Measurements from ENCODE around the gene MAPK1.
"Not testable (repeated sequence)": the region's sequence is repeated elsewhere in the genome, so short reads cannot be mapped to it uniquely, and the experiment has no call there.

The MAPK1 gene

DNA sequence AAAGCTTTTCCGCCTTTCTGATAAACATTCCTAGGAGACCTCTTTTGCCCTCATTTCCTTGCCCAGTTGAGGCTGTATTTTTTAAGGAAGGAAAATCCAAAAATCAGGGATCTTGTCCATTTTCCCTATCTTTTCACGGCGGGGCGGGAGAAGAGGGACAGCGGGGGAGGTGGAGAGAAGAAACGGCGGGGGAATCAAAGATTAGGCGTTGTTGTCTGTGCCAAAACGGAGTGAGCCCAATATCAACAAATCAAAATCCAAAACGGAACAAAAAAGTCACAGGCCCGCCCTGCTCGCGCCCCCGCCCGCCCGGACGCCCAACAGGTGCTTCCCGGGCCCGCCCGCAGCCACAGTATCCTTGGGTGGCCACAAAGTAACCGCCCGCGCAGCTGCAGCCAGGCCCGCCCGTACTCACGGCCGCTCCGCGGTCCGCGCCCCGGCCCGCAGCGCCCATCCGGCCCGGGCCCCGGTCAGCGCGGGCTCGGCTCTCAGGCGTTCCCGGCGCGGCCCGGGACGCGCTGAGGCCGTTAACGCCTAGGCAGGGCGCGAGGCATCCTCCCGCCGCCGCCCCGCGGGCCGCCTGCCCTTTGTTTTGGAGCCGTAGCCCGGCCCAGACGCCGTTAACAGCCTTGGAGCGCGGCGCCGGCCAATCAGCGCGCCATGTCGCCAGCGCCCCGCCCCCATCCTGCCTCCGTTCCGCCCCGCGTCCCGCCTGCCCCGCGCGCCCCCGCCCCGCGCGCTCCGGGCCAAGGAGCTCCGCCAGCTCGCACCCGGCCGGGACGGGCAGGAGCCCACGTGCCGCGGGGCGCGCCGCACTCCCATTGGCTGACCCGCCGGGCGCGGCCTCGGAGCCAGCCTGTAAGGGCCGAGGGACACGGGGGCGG, 132.0 kb downstream of the MAPK1 start, which contains the start of gene YPEL1:
Gene YPEL1 (minus strand): TSS at position 595 of the 884 bp plus-strand sequence. CDS start 25,050 bp downstream, outside the sequence.
- peaks cover 4% of the 10 kb centered on the region for H3K4me1 ChIP-seq (ENCODE audit: control insufficient read depth, low read depth, low read length)
- H3K27ac ChIP-seq (ENCODE audit: low read length) = no peak within 1 kb of the TSS
- H3K36me3 ChIP-seq (ENCODE audit: control insufficient read depth, low read depth, low read length) = no peaks in the 10 kb centered on the region
- H3K9me3 ChIP-seq (ENCODE audit: control insufficient read depth, low read depth, low read length) = no peaks in the 10 kb centered on the region
- H3K9ac ChIP-seq (ENCODE audit: low read length) = peak within 1 kb of the TSS; percentile 68
- peaks cover 35% of the 10 kb centered on the region for H3K27me3 ChIP-seq (ENCODE audit: control insufficient read depth, insufficient read depth, low read length)
- H3K4me3 ChIP-seq (ENCODE audit: low read length) = peak within 1 kb of the TSS; percentile 74

DNA sequence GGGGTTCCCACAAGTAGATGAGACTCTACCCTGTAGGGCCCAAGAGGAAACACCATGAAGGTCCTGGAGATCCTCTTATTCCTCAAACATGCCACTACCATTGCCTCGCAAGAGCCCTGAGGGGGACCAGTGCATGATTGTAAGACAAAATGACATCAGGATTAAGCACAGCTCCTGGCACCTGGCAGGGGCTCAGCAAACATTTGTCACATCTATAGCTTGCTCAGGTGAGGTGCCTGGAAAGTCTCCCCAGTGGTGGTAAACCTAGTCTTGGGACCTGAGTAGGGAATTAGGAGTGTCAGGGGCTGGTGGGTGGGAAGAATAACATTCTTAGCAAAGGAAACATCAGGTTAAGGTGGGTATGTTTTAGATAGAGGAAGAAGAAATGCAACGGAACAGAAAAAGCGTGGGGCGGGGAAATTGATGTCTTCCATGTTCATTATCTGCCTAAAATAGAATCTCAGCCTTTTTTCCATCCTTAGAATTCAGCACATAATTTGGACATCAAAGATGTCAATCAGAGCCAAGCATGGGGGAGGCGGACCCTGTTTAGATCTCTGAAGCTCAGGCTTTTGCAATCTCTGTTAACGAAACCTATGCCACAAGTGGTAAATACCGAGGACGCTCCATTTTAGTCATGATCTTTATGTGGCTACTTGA, 132.8 kb downstream of the MAPK1 start:
- Histone ChIP-seq H3K9me3 (ENCODE audit: control insufficient read depth, low read depth, low read length) (no peaks in the 10 kb centered on the region), H3K27me3 (ENCODE audit: control insufficient read depth, insufficient read depth, low read length) (peaks cover 35% of the 10 kb centered on the region), H3K9ac (ENCODE audit: low read length) (peak overlapping the region; percentile 68), H3K36me3 (ENCODE audit: control insufficient read depth, low read depth, low read length) (no peaks in the 10 kb centered on the region), H3K4me3 (ENCODE audit: low read length) (peak overlapping the region; percentile 74), H3K4me1 (ENCODE audit: control insufficient read depth, low read depth, low read length) (peaks cover 4% of the 10 kb centered on the region), H3K27ac (ENCODE audit: low read length) (no peak overlapping the region)

DNA sequence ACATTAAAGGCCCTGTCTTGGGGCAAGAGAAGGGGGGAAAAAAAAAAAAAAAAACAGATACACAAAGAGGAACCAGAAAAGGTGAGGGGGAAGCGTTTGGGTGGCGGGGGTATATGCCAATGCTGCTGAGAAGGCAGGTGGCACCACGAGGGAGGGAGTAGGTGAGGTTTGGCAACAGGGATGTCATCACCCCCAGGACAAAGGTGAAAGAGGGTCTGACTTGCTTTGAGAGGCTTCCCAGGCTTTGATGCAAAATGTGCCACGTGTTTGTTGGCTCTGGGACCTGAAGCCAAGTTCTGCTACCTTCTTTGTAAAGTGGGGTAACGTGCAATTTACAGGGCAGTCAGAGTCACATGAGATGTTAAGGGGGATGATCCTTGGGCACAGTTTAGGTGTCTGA, 135.9 kb downstream of the MAPK1 start:
- no peak overlapping the region for H3K4me3 ChIP-seq (ENCODE audit: low read length)
- peaks cover 4% of the 10 kb centered on the region for H3K4me1 ChIP-seq (ENCODE audit: control insufficient read depth, low read depth, low read length)
- H3K9ac ChIP-seq (ENCODE audit: low read length) = no peak overlapping the region
- no peaks in the 10 kb centered on the region for H3K9me3 ChIP-seq (ENCODE audit: control insufficient read depth, low read depth, low read length)
- no peaks in the 10 kb centered on the region for H3K36me3 ChIP-seq (ENCODE audit: control insufficient read depth, low read depth, low read length)
- H3K27ac ChIP-seq (ENCODE audit: low read length) = no peak overlapping the region
- H3K27me3 ChIP-seq (ENCODE audit: control insufficient read depth, insufficient read depth, low read length) = peaks cover 17% of the 10 kb centered on the region

DNA sequence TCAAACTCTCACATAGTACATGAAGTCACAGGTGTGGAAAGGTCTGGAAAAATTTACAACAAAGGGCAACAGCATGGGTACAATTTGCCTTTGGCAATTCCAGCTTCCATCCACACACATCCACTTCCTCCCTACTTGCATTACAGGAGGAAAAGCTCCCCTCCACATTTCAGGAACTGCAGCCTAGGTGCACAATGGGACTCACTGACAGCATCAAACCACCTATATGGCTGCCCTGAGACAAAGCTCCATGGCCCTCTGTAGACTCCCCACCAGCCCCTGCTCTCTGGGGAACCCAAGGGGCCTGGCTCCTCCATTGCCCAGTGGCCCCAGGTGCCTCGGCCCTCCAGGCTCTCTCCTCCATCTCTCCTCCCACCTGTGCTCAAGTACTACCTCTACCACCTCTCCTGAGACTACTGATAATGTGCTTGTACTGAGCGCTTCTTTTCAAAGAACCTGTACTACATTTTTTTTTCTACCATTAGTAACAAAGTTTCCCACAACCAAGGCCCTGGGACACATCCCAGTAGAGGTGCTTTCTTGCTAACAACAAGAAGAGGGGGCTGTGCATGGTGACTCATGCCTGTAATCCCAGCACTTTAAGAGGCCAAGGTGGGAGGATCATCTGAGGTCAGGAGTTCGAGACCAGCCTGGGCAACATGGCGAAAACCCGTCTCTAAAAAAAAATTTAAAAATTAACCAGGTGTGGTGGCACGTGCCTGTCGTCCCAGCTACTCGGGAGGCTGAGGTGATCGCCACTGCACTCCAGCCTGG, 136.7 kb downstream of the MAPK1 start:
- H3K36me3 ChIP-seq (ENCODE audit: control insufficient read depth, low read depth, low read length) = no peaks in the 10 kb centered on the region
- H3K9ac ChIP-seq (ENCODE audit: low read length) = no peak overlapping the region
- H3K4me3 ChIP-seq (ENCODE audit: low read length) = no peak overlapping the region
- H3K9me3 ChIP-seq (ENCODE audit: control insufficient read depth, low read depth, low read length) = no peaks in the 10 kb centered on the region
- peaks cover 14% of the 10 kb centered on the region for H3K27me3 ChIP-seq (ENCODE audit: control insufficient read depth, insufficient read depth, low read length)
- H3K4me1 ChIP-seq (ENCODE audit: control insufficient read depth, low read depth, low read length) = peaks cover 6% of the 10 kb centered on the region
- H3K27ac ChIP-seq (ENCODE audit: low read length) = no peak overlapping the region

DNA sequence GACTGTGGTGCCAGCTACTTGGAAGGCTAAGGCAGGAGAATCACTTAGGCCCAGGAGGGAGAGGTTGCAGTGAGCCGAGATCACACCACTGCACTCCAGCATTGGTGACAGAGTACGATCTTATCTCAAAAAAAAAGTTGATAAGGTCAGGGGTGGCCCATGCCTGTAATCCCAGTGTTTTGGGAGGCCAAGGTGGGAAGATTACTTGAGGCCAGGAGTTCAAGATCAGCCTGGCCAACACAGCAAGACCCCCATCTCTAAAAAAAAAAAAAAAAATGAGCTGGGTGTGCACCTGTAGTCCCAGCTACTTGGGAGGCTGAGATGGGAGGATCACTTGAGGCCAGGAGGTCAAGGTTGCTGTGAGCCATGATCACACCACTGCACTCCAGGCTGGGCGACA, 138.3 kb downstream of the MAPK1 start:
- H3K4me3 ChIP-seq (ENCODE audit: low read length); H3K9me3 ChIP-seq (ENCODE audit: control insufficient read depth, low read depth, low read length); H3K36me3 ChIP-seq (ENCODE audit: control insufficient read depth, low read depth, low read length); H3K9ac ChIP-seq (ENCODE audit: low read length); H3K27ac ChIP-seq (ENCODE audit: low read length); H3K27me3 ChIP-seq (ENCODE audit: control insufficient read depth, insufficient read depth, low read length); H3K4me1 ChIP-seq (ENCODE audit: control insufficient read depth, low read depth, low read length): not testable (repeated sequence)

DNA sequence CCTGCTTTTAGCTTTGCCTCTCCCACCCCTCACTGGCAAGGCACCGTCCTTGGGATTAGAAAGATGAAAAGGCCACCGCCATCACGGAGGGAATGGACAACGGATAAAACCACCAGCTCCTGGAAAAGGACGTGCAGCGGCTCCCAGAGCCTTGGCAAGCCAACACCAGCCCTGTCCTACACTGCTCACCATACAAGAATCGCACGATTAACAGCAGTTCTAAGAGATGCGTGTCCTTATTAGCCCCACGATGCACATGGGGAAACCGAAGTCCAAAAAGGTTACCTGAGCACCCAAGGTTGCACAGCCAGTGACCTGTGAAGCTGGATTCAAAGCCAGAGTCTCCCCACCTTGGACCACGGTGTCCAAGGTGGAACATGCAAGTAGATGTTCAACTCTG, 139.2 kb downstream of the MAPK1 start:
- Histone ChIP-seq H3K9me3 (ENCODE audit: control insufficient read depth, low read depth, low read length) (no peaks in the 10 kb centered on the region), H3K4me1 (ENCODE audit: control insufficient read depth, low read depth, low read length) (peaks cover 3% of the 10 kb centered on the region), H3K36me3 (ENCODE audit: control insufficient read depth, low read depth, low read length) (no peaks in the 10 kb centered on the region), H3K4me3 (ENCODE audit: low read length) (no peak overlapping the region), H3K9ac (ENCODE audit: low read length) (no peak overlapping the region), H3K27ac (ENCODE audit: low read length) (no peak overlapping the region), H3K27me3 (ENCODE audit: control insufficient read depth, insufficient read depth, low read length) (no peaks in the 10 kb centered on the region)

DNA sequence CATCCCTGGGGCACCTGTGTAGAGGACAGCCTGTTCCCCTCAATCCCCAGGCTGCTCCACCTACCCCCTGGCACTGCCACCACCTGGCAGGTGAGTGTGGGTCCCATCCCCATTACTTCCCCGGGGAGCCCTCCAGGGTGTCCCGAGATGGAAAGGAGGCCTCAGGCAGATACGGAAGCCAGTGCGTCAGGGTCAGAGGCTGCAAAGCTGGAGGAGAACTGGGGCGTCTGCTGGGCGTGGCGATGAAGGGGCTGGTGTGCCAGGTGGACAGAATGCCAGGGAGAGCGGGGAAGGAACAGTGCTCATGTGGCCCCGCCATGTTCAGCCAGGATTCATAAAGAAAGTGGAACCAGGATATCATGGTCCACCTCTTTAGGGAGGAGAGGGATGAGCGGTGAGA, 139.7 kb downstream of the MAPK1 start:
- Histone ChIP-seq H3K9me3 (ENCODE audit: control insufficient read depth, low read depth, low read length) (no peaks in the 10 kb centered on the region), H3K36me3 (ENCODE audit: control insufficient read depth, low read depth, low read length) (no peaks in the 10 kb centered on the region), H3K4me1 (ENCODE audit: control insufficient read depth, low read depth, low read length) (peaks cover 3% of the 10 kb centered on the region), H3K27ac (ENCODE audit: low read length) (no peak overlapping the region), H3K4me3 (ENCODE audit: low read length) (no peak overlapping the region), H3K27me3 (ENCODE audit: control insufficient read depth, insufficient read depth, low read length) (no peaks in the 10 kb centered on the region), H3K9ac (ENCODE audit: low read length) (no peak overlapping the region)

DNA sequence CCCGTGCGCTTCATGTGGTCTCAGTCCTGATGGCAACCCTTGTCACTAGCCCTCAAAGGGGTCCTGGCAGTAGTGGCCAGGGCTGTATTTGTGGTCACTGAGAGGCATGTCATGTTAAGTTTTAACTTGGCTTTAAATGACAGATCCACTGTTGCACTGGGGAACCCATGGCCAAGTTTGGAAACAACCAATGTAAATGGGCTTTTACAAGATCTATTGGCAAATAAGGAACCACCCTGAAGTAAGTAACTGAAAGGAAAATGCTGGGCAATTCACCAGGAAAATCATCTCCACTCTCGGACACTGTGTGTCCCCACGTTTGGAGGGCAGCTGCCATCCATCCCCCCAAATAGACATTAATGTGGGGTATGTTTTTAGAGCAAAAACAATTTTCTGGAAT, 140.3 kb downstream of the MAPK1 start:
- H3K27ac ChIP-seq (ENCODE audit: low read length) = no peak overlapping the region
- H3K4me1 ChIP-seq (ENCODE audit: control insufficient read depth, low read depth, low read length) = peaks cover 3% of the 10 kb centered on the region
- no peaks in the 10 kb centered on the region for H3K9me3 ChIP-seq (ENCODE audit: control insufficient read depth, low read depth, low read length)
- H3K36me3 ChIP-seq (ENCODE audit: control insufficient read depth, low read depth, low read length) = no peaks in the 10 kb centered on the region
- H3K4me3 ChIP-seq (ENCODE audit: low read length) = no peak overlapping the region
- no peaks in the 10 kb centered on the region for H3K27me3 ChIP-seq (ENCODE audit: control insufficient read depth, insufficient read depth, low read length)
- no peak overlapping the region for H3K9ac ChIP-seq (ENCODE audit: low read length)

DNA sequence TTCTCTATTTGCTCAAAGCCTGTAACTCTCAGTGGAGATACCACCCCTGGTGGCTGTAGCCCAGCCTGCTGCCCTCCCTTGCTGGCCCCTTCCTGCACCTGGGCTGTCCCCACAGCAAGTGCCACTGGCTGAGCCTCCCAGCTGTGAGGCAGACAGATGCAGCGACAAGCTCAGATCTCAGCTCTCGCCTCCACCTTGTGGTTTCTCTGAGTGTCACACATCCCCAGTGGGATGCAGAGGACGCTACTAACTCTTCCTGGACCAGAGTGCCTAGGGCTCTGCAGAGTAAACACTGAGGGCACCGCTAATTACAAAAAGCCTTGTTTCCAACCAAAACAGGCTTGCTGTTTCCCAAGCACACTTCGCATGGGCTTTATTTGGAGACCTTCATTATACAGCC, 140.8 kb downstream of the MAPK1 start:
- peaks cover 3% of the 10 kb centered on the region for H3K4me1 ChIP-seq (ENCODE audit: control insufficient read depth, low read depth, low read length)
- no peaks in the 10 kb centered on the region for H3K27me3 ChIP-seq (ENCODE audit: control insufficient read depth, insufficient read depth, low read length)
- H3K4me3 ChIP-seq (ENCODE audit: low read length) = no peak overlapping the region
- no peak overlapping the region for H3K9ac ChIP-seq (ENCODE audit: low read length)
- H3K36me3 ChIP-seq (ENCODE audit: control insufficient read depth, low read depth, low read length) = no peaks in the 10 kb centered on the region
- no peaks in the 10 kb centered on the region for H3K9me3 ChIP-seq (ENCODE audit: control insufficient read depth, low read depth, low read length)
- H3K27ac ChIP-seq (ENCODE audit: low read length) = no peak overlapping the region

DNA sequence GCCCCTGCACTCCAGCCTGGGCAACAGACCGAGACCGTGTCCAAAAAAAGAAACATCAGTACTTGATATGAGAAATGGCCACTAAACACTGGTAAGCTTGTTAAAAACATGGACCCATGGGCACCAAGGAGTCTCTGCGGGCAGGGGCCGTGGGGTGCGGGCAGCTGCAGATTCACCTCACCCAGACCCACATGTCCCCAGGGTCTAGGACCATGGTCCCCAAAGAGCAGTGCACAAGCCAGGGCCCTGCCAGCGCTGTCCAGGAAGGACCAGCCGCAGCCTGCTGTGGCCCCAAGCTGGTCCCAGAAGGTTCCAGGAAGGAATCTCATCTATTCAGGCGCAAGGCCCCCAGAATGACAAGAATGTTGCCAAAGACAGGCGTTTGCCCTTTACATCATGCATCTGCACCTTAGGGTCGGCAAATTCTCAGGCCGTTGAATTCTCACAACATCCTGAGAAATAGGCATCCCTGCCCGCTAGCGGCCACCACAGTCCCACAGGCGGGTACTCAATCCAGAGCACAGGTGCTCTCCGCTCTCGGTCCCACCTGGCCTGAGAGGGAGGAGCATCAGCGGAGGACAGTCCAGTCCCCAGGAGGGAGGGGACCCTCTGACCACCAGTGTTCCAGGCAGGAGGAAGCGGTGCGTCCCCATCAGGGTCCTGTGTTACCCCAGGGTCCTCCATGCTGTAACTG, 141.3 kb downstream of the MAPK1 start:
- no peaks in the 10 kb centered on the region for H3K27me3 ChIP-seq (ENCODE audit: control insufficient read depth, insufficient read depth, low read length)
- no peak overlapping the region for H3K4me3 ChIP-seq (ENCODE audit: low read length)
- no peak overlapping the region for H3K9ac ChIP-seq (ENCODE audit: low read length)
- H3K27ac ChIP-seq (ENCODE audit: low read length) = no peak overlapping the region
- H3K9me3 ChIP-seq (ENCODE audit: control insufficient read depth, low read depth, low read length) = no peaks in the 10 kb centered on the region
- H3K36me3 ChIP-seq (ENCODE audit: control insufficient read depth, low read depth, low read length) = no peaks in the 10 kb centered on the region
- peaks cover 3% of the 10 kb centered on the region for H3K4me1 ChIP-seq (ENCODE audit: control insufficient read depth, low read depth, low read length)

DNA sequence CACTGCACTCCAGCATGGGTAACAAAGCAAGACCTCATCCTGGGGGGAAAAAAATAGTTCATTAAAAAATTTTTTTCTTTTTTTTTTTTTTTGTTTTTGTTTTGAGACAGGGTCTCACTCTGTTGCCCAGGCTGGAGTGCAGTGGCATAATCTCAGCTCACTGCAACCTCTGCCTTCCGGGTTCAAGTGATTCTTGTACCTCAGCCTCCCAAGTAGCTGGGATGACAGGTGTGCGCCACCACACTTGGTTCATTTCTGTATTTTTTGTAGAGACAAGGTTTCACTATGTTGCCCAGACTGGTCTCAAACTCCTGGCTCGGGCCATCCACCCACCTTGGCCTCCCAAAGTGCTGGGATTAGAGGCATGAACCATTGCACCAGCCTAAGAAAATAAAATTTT, 142.9 kb downstream of the MAPK1 start:
- H3K9me3 ChIP-seq (ENCODE audit: control insufficient read depth, low read depth, low read length); H3K27me3 ChIP-seq (ENCODE audit: control insufficient read depth, insufficient read depth, low read length); H3K4me1 ChIP-seq (ENCODE audit: control insufficient read depth, low read depth, low read length); H3K4me3 ChIP-seq (ENCODE audit: low read length); H3K36me3 ChIP-seq (ENCODE audit: control insufficient read depth, low read depth, low read length); H3K27ac ChIP-seq (ENCODE audit: low read length); H3K9ac ChIP-seq (ENCODE audit: low read length): not testable (repeated sequence)
